HepG2 (cell line): ENCODE measurements around the gene NDST1. TPM values are rescaled to one million over a fixed set of nuclear protein-coding genes. Genes with fewer than 3 reads are reported as not detected.

Experiments used
- ATAC-seq: fragments of 200-7000 bp; cut with Tn5 transposase; 3 replicates; pipeline ENCODE4 v1.9.1; 2020; ENCODE audit warnings: mild to moderate bottlenecking, moderate library complexity
- BruUV-seq: library from RNA; stranded (reverse); fragments of 400-500 nt; replicated peaks from 2 replicates; lab custom pipeline; 2021; lab: Mats Ljungman, UMichigan
- CTCF ChIA-PET: fragments of 300-600 bp; formaldehyde crosslinking; extraction: SDS; loops from one replicate; lab custom pipeline; 2021; ENCODE audit warnings: low total read pairs, inconsistent platforms, low intra/inter-chr PET ratio; lab: Yijun Ruan, JAX
- POLR2A ChIA-PET: fragments of 350-600 bp; sonication (Branson Sonifier 250); formaldehyde crosslinking; loops from one replicate; lab custom pipeline; 2020; ENCODE audit warnings: antibody characterized with exemption, inconsistent platforms; lab: Yijun Ruan, JAX
- DNase-seq: peaks from one replicate; pipeline ENCODE4 v3.0.0-alpha.2; 2015; ENCODE audit warnings: low spot score
- FAIRE-seq: peaks from 3 replicates; lab custom pipeline; 2011; peaks lifted over from hg19 to GRCh38; lab: Jason Lieb, UNC
- H2AFZ ChIP-seq: one replicate; pipeline ENCODE4 v1.6.1; 2011; ENCODE audit warnings: low read length, inconsistent platforms
- H3K27ac ChIP-seq: fragments of 300-600 bp; 3 replicates; pipeline ENCODE4 v1.8.0; 2011; ENCODE audit warnings: mixed run types, mild to moderate bottlenecking, mixed read lengths, low read length, inconsistent platforms; ENCODE audit not compliant: insufficient read depth; ENCODE audit errors: extremely low read length
- H3K27me3 ChIP-seq, 2 experiments: fragments of 200-600 bp in 1 of 2; 2 replicates in 1 of 2; 3 replicates in 1 of 2; pipeline versions ENCODE4 v1.6.0 to v1.8.0; 2011; ENCODE audit warnings: low read length in 2 of 2, mild to moderate bottlenecking in 2 of 2, moderate library complexity in 2 of 2, inconsistent platforms in 1 of 2; ENCODE audit not compliant: insufficient read depth in 2 of 2, control insufficient read depth in 1 of 2
- H3K36me3 ChIP-seq, 2 experiments: fragments of 200-600 bp in 1 of 2; replicated peaks in 1 of 2; 2 replicates in 1 of 2; 3 replicates in 1 of 2; pipeline versions ENCODE4 v1.5.1 to v1.8.0; 2011; ENCODE audit warnings: low read length in 2 of 2, inconsistent platforms in 1 of 2; ENCODE audit not compliant: insufficient read depth in 2 of 2, control insufficient read depth in 1 of 2
- H3K4me1 ChIP-seq: 2 replicates; pipeline ENCODE4 v1.5.1; 2012; ENCODE audit warnings: low read length, inconsistent platforms; ENCODE audit not compliant: insufficient read depth
- H3K4me2 ChIP-seq: 2 replicates; pipeline ENCODE4 v1.6.0; 2011; ENCODE audit warnings: low read depth, low read length, inconsistent platforms
- H3K4me3 ChIP-seq, 3 experiments: fragments of 200-600 bp in 1 of 3; sonication (generic), shearing (Covaris generic) in 1 of 3; replicated peaks in 1 of 3; 2 replicates each; pipeline ENCODE4 v1.5.1; 2011 to 2016; ENCODE audit warnings: low read length in 3 of 3, inconsistent platforms in 2 of 3, low read depth in 2 of 3, mild to moderate bottlenecking in 2 of 3, control low read depth in 1 of 3, mixed read lengths in 1 of 3; ENCODE audit not compliant: insufficient read depth in 1 of 3
- H3K79me2 ChIP-seq: one replicate; pipeline ENCODE4 v1.6.1; 2011; ENCODE audit warnings: low read length, inconsistent platforms; ENCODE audit not compliant: insufficient read depth
- H3K9ac ChIP-seq: 2 replicates; pipeline ENCODE4 v1.6.0; 2011; ENCODE audit warnings: mild to moderate bottlenecking, low read depth, low read length, inconsistent platforms; ENCODE audit not compliant: insufficient read depth
- H3K9me3 ChIP-seq: 2 replicates; pipeline ENCODE4 v1.5.1; 2012; ENCODE audit warnings: mild to moderate bottlenecking, low read length
- H4K20me1 ChIP-seq: 2 replicates; pipeline ENCODE4 v1.6.0; 2011; ENCODE audit warnings: inconsistent platforms, mild to moderate bottlenecking, low read length, moderate library complexity; ENCODE audit not compliant: insufficient read depth
- AGO2 ChIP-seq: fragments of 200-400 bp; formaldehyde crosslinking; optimal IDR thresholded peaks from 2 replicates; pipeline ENCODE3; 2017; ENCODE audit warnings: mild to moderate bottlenecking, low read depth, low read length, moderate library complexity
- FOXP1 ChIP-seq, 2 experiments: fragments of 450-650 bp in 1 of 2; IDR thresholded peaks; 2 replicates each; pipeline ENCODE4 v1.6.1; 2017 to 2018; ENCODE audit warnings: antibody characterized with exemption in 1 of 2
- GABPB1 ChIP-seq: IDR thresholded peaks from 2 replicates; pipeline ENCODE4 v1.6.1; 2016; ENCODE audit warnings: mild to moderate bottlenecking, missing genetic modification reagents, moderate library complexity, missing compliant biosample characterization
- MBD4 ChIP-seq: IDR thresholded peaks from 2 replicates; pipeline ENCODE4 v1.6.1; 2012; ENCODE audit warnings: low read length, inconsistent platforms, borderline replicate concordance
- PAX8 ChIP-seq: sonication (generic); formaldehyde crosslinking; IDR thresholded peaks from 2 replicates; pipeline ENCODE4 v1.8.0; 2022; ENCODE audit warnings: mild to moderate bottlenecking, missing genetic modification reagents, borderline replicate concordance
- SATB2 ChIP-seq: sonication (generic); formaldehyde crosslinking; IDR thresholded peaks from 2 replicates; pipeline ENCODE4 v1.5.0; 2020; ENCODE audit warnings: missing genetic modification reagents
- TOPORS ChIP-seq: sonication (generic); formaldehyde crosslinking; IDR thresholded peaks from 2 replicates; pipeline ENCODE4 v1.8.0; 2023; ENCODE audit warnings: mild to moderate bottlenecking, missing genetic modification reagents
- XBP1 ChIP-seq: sonication (generic); formaldehyde crosslinking; IDR thresholded peaks from 2 replicates; pipeline ENCODE4 v1.5.0; 2020; ENCODE audit warnings: missing genetic modification reagents
- ZNF136 ChIP-seq: sonication (generic); formaldehyde crosslinking; IDR thresholded peaks from 2 replicates; pipeline ENCODE4 v1.8.1; 2022; ENCODE audit warnings: low read depth, mild to moderate bottlenecking, moderate library complexity, missing genetic modification reagents
- ZNF451 ChIP-seq: sonication (generic); formaldehyde crosslinking; IDR thresholded peaks from 2 replicates; pipeline ENCODE4 v1.5.0; 2020; ENCODE audit warnings: mild to moderate bottlenecking, missing genetic modification reagents
- ZNF510 ChIP-seq: sonication (generic); formaldehyde crosslinking; IDR thresholded peaks from 2 replicates; pipeline ENCODE4 v1.4.0; 2020; ENCODE audit warnings: low read depth, mild to moderate bottlenecking, missing genetic modification reagents
- ZNF607 ChIP-seq: sonication (generic); formaldehyde crosslinking; IDR thresholded peaks from 2 replicates; pipeline ENCODE4 v1.5.1; 2020; ENCODE audit warnings: missing genetic modification reagents, mild to moderate bottlenecking, borderline replicate concordance
- ZNF614 ChIP-seq: IDR thresholded peaks from 2 replicates; pipeline ENCODE4 v1.6.1; 2018; ENCODE audit warnings: missing biosample characterization, missing genetic modification reagents, inconsistent platforms, borderline replicate concordance
- ZNF770 ChIP-seq: sonication (generic); formaldehyde crosslinking; IDR thresholded peaks from 2 replicates; pipeline ENCODE4 v1.5.0; 2020; ENCODE audit warnings: mild to moderate bottlenecking, missing genetic modification reagents
- WGBS: methylation state at CpG from one replicate; pipeline ENCODE4 v1.1.6; 2017; ENCODE audit warnings: low lambda C conversion rate; 5-methylcytosine and 5-hydroxymethylcytosine counted together
- in situ Hi-C: cut with HindIII; loops from 2 replicates; pipeline ENCODE4 v1.10.0; 2017; ENCODE audit warnings: low pct_unique_long_range_greater_than_20kb; ENCODE audit not compliant: extremely low pct_ligation_motif_present
- intact Hi-C: fragments of 100-400 bp; cut with micrococcal nuclease; formaldehyde crosslinking; loops from one replicate; pipeline ENCODE4 v1.10.0; 2022; ENCODE audit not compliant: unreplicated experiment
- polyA plus RNA-seq, 8 experiments: library from polyadenylated mRNA; depleted of rRNA in 3 of 8; stranded (reverse) in 7 of 8; unstranded in 1 of 8; fragments of >200 nt; fragmentation: Illumina TruSeq in 4 of 8; extraction: Trizol in 4 of 8; gene quantifications; 2 replicates each; pipeline versions ENCODE4 v1.2.1 to v1.2.3, GENCODE V29; 2011 to 2016; ENCODE audit warnings: low read depth in 4 of 8, missing spikeins in 1 of 8, mixed read lengths in 1 of 8; ENCODE audit not compliant: insufficient read depth in 1 of 8
- total RNA-seq, 5 experiments: library from RNA; depleted of rRNA; stranded (reverse); fragments of >200 nt; fragmentation: Illumina TruSeq; extraction: Trizol; gene quantifications; 2 replicates each; pipeline ENCODE4 v1.2.3, GENCODE V29; 2016; ENCODE audit warnings: low read depth in 1 of 5
- TF ChIP-seq, protein P1 (sequence below): sonication (generic); formaldehyde crosslinking; IDR thresholded peaks from 2 replicates; pipeline ENCODE4 v1.4.0; 2020; ENCODE audit warnings: missing genetic modification reagents

NDST1 gene
- total and polyA plus RNA-seq, 2 of the 13 experiments (the other 11 are each of a cell fraction or from before 2014, with no cell fraction given), result 23.8 to 26.2 TPM

GRCh38 chr5:150520747-150521521, 13.0 kb downstream of the NDST1 start (continued):
- peak; percentile 11; the same call in 1 of the 2 replicates for TF ChIP-seq GABPB1 (CRISPR knock-in tag)
- TF ChIP-seq ZNF451, result no peak
- peak; percentile 72 for TF ChIP-seq AGO2
- TF ChIP-seq ZNF607, result no peak

DNA sequence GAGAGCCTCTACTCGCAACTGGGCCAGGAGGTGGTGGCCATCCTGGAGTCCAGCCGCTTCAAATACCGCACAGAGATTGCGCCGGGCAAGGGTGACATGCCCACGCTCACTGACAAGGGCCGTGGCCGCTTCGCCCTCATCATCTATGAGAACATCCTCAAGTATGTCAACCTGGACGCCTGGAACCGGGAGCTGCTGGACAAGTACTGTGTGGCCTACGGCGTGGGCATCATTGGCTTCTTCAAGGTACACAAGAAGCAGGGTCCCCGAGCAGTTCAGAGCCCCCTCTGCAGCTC, 13.5 kb downstream of the NDST1 start:
- Histone ChIP-seq H3K27me3 (no peaks in the 10 kb centered on the region), H3K4me3 (no peak overlapping the region), H3K9me3 (no peaks in the 10 kb centered on the region), H3K4me2 (no peak overlapping the region), H3K4me1 (peaks cover 99% of the 10 kb centered on the region), H2AFZ (no peak overlapping the region), H3K27ac (peak overlapping the region; percentile 84), H3K79me2 (peaks cover 69% of the 10 kb centered on the region), H4K20me1 (peaks cover 13% of the 10 kb centered on the region), H3K9ac (no peak overlapping the region), H3K36me3 (peaks cover 1 to 39% of the 10 kb centered on the region in 2 experiments; a peak in 3 of 5 replicates)
- POLR2A ChIA-PET, result interaction anchor here (1.5 to 2.1 kb wide), 3 partner anchors 17 to 32 kb away, joined by 7 to 12 read pairs (median 11); no protein-coding TSS in a partner anchor
- ATAC-seq (no peak), DNase-seq (no peak), FAIRE-seq (no peak)
- CTCF ChIA-PET, result no interaction called here
- in situ Hi-C loops, result loop anchor here (5.0 kb wide), 2 partner anchors 34 to 64 kb away; no protein-coding TSS in a partner anchor
- no TSS peak for BruUV-seq
- 97% methylated on average over 13 of the region's 14 CpGs for WGBS
- intact Hi-C loops, result no loop called here
- TF ChIP-seq PAX8 (CRISPR knock-in tag) (no peak), FOXP1 (IDR thresholded peaks at IDR 0.05) (no peak), FOXP1 (CRISPR knock-in tag; IDR thresholded peaks at IDR 0.05) (no peak), TOPORS (CRISPR knock-in tag) (no peak), SATB2 (CRISPR knock-in tag) (no peak), ZNF136 (no peak), XBP1 (CRISPR knock-in tag) (no peak), ZNF510 (CRISPR knock-in tag) (no peak), MBD4 (no peak), ZNF770 (CRISPR knock-in tag) (no peak), ZNF614 (CRISPR knock-in tag) (no peak)
- TF ChIP-seq, protein P1, sequence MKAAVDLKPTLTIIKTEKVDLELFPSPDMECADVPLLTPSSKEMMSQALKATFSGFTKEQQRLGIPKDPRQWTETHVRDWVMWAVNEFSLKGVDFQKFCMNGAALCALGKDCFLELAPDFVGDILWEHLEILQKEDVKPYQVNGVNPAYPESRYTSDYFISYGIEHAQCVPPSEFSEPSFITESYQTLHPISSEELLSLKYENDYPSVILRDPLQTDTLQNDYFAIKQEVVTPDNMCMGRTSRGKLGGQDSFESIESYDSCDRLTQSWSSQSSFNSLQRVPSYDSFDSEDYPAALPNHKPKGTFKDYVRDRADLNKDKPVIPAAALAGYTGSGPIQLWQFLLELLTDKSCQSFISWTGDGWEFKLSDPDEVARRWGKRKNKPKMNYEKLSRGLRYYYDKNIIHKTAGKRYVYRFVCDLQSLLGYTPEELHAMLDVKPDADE, result no peak
